Effector CD4-positive, alpha-beta T cell (primary cell): ENCODE measurements around the gene RBM39.
"Not testable (repeated sequence)": the region's sequence is repeated elsewhere in the genome, so short reads cannot be mapped to it uniquely, and the experiment has no call there.

Source experiments
- DNase-seq: peaks from one replicate; pipeline ENCODE4 v3.0.0-alpha.2; 2020

The RBM39 gene

GRCh38 chr20:35750611-35751010 lies 8.6 kb upstream of the RBM39 start:
- no peak for DNase-seq

GRCh38 chr20:35744492-35744841 lies 2.4 kb upstream of the RBM39 start:
- DNase-seq, result not testable (repeated sequence)

GRCh38 chr20:35743693-35744491 lies 1.8 kb upstream of the RBM39 start:
- no peak for DNase-seq

GRCh38 chr20:35742741-35743523 lies 872 bp upstream of the RBM39 start:
- no peak for DNase-seq

GRCh38 chr20:35739294-35740163 lies 2.5 kb downstream of the RBM39 start:
- no peak for DNase-seq

GRCh38 chr20:35738410-35739179 lies 3.5 kb downstream of the RBM39 start:
- DNase-seq, result no peak

- no peak for DNase-seq
Measured at GRCh38 chr20:35737865-35738333, 4.2 kb downstream of the RBM39 start.

GRCh38 chr20:35735826-35736470 lies 6.1 kb downstream of the RBM39 start:
- DNase-seq, result no peak

- DNase-seq, result no peak
Measured at GRCh38 chr20:35734777-35735649, 7.0 kb downstream of the RBM39 start.

- DNase-seq, result no peak
Measured at GRCh38 chr20:35734374-35734773, 7.7 kb downstream of the RBM39 start.

- DNase-seq, result no peak
Measured at GRCh38 chr20:35732644-35732982, 9.4 kb downstream of the RBM39 start.

- DNase-seq, result no peak
Measured at GRCh38 chr20:35731862-35732643, 10.0 kb downstream of the RBM39 start.

- no peak for DNase-seq
Measured at GRCh38 chr20:35731469-35731788, 10.6 kb downstream of the RBM39 start.

- DNase-seq, result no peak
Measured at GRCh38 chr20:35730583-35731468, 11.2 kb downstream of the RBM39 start.

GRCh38 chr20:35729836-35730582 lies 12.1 kb downstream of the RBM39 start:
- no peak for DNase-seq

GRCh38 chr20:35729283-35729807 lies 12.7 kb downstream of the RBM39 start:
- DNase-seq, result no peak

- DNase-seq, result no peak
Measured at GRCh38 chr20:35726842-35727711, 15.0 kb downstream of the RBM39 start.
